Epithelial cell of umbilical artery (primary cell): ENCODE results near the gene KCNA5. TPM values are rescaled to one million over a fixed set of nuclear protein-coding genes. Genes with fewer than 3 reads are reported as not detected.

Source experiments
- total RNA-seq: library from RNA; depleted of rRNA; stranded (reverse); fragments of >200 nt; gene quantifications from 2 replicates; pipeline ENCODE4 v1.2.3, GENCODE V29; 2014

Gene KCNA5
- not detected in 2 replicates for total RNA-seq

GRCh38 chr12:5043589-5044419, at the start of gene KCNA5:
Gene KCNA5 (plus strand): TSS chr12:5043879. CDS start chr12:5044148, 269 bp downstream.

Other genes starting within 250 kb of the KCNA5 start
- not detected in 2 replicates for gene KCNA1, start 134.0 kb upstream of the KCNA5 start, total RNA-seq